Uterus (tissue), 2 donors: ENCODE results near the gene SLAMF8.

Experiments used
- POLR2A ChIP-seq, 2 donors: fragments of 450-650 bp; IDR thresholded peaks; one replicate each; pipeline ENCODE4 v1.6.1; 2016; ENCODE audit warnings: antibody characterized with exemption in 2 of 2, mild to moderate bottlenecking in 1 of 2, moderate library complexity in 1 of 2
- TF ChIP-seq, protein P1 (sequence below), 4 experiments: fragments of 200-600 bp in 2 of 4; fragments of 450-650 bp in 2 of 4; sonication (generic) in 2 of 4; IDR thresholded peaks; one replicate each; pipeline ENCODE4 v1.5.1; 2016 to 2019; ENCODE audit warnings: antibody characterized with exemption in 4 of 4, mild to moderate bottlenecking in 2 of 4, moderate library complexity in 1 of 4

DNA sequence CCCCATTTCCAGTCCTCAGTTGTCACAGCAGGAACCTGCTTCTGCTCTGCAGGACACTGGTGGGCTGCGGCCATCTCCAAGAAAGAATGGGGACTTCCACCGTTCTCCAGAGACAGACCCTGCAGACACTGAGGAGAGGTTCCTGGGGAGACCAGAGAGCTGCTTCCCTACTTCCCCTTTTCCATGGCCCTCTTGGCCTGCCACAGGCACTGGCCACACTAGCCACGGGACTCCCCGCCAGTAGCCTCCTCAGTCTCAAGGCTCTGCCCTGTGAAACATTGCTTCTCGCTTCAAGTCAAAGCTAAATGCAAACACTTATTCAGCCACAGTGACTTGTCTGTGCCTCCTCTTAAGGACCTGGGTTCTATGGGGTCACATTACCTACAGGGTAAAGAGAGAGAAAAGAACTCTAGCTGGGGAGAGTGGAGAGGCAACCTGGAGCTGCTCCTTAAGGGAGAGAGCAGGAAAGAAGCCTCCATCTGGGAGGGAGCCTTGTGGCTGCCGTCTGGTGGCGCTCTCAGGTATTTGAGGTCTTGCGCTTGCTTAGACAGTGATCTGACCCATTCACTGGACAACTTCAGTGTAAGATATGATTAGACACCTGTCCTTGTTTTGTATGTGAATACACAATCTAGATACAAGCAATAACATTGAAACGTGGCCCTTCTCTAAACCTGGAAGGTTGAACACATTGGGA is 5.4 kb upstream of the SLAMF8 start:
- TF ChIP-seq, protein P1, sequence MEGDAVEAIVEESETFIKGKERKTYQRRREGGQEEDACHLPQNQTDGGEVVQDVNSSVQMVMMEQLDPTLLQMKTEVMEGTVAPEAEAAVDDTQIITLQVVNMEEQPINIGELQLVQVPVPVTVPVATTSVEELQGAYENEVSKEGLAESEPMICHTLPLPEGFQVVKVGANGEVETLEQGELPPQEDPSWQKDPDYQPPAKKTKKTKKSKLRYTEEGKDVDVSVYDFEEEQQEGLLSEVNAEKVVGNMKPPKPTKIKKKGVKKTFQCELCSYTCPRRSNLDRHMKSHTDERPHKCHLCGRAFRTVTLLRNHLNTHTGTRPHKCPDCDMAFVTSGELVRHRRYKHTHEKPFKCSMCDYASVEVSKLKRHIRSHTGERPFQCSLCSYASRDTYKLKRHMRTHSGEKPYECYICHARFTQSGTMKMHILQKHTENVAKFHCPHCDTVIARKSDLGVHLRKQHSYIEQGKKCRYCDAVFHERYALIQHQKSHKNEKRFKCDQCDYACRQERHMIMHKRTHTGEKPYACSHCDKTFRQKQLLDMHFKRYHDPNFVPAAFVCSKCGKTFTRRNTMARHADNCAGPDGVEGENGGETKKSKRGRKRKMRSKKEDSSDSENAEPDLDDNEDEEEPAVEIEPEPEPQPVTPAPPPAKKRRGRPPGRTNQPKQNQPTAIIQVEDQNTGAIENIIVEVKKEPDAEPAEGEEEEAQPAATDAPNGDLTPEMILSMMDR (IDR thresholded peaks at IDR 0.05), result no peak
- no peak for TF ChIP-seq POLR2A (IDR thresholded peaks at IDR 0.05)
